Measurements from ENCODE around the gene C19orf47.
"Not testable (repeated sequence)": the region's sequence is repeated elsewhere in the genome, so short reads cannot be mapped to it uniquely, and the experiment has no call there.

Gene C19orf47

DNA sequence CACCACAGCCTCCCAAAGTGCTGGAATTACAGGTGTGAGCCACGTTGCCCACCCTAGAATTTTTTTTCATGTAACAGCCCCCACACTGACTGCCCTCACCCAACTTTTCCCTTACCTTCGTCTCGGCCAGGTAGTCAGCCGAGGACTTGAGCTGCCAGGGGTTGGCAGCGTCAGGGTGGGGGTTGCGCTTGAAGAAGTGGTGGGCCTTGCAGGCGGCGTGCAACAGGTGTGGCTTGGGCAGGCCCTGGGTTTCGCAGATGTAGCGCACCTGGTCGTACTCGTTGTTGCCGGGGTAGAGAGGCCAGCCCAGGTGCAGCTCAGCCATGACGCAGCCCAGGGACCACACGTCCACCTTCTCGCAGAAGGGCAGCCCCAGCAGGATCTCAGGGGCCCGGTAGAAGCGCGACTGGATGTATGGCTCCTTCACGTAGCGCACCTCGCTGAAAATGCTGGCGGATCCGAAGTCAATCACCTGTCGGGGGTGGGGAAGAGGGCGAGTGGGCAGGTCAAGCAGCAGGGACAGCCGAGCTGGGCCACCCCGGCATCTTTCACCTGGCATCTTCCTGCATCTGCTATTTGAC is 35.6 kb upstream of the C19orf47 start:
- Mint-ChIP-seq H3K27me3 (no peaks in the 10 kb centered on the region), H3K27ac (no peak overlapping the region), H3K4me1 (ENCODE audit: low read depth) (no peaks in the 10 kb centered on the region), H3K9me3 (no peaks in the 10 kb centered on the region), H3K4me3 (no peak overlapping the region), H3K36me3 (ENCODE audit: low read depth) (no peaks in the 10 kb centered on the region)
- DNase-seq, result no peak

DNA sequence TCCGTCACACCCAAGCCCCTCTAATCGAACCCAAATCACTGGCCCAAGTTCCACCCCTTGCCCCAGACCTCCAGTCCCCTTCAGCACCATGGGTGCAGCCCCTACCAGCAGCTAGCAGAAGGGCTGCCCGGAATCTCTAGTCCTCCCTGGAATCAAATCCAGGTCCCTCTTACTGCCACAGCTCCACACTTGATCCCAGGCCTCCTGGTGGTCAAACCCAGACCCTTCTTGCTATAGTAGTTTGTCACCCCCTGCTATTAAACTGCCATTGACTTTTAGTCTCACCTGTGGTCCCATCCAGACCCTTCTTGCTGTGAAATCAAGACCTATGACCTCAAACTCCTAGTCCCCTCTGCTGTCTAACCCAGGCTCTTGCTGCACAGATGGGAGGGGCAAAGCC is 33.1 kb upstream of the C19orf47 start:
- no peak overlapping the region for H3K4me3 Mint-ChIP-seq
- peaks cover 4% of the 10 kb centered on the region for H3K36me3 Mint-ChIP-seq (ENCODE audit: low read depth)
- H3K27me3 Mint-ChIP-seq, result no peaks in the 10 kb centered on the region
- no peak for DNase-seq
- H3K9me3 Mint-ChIP-seq, result no peaks in the 10 kb centered on the region
- H3K4me1 Mint-ChIP-seq (ENCODE audit: low read depth), result no peaks in the 10 kb centered on the region
- H3K27ac Mint-ChIP-seq, result no peak overlapping the region

DNA sequence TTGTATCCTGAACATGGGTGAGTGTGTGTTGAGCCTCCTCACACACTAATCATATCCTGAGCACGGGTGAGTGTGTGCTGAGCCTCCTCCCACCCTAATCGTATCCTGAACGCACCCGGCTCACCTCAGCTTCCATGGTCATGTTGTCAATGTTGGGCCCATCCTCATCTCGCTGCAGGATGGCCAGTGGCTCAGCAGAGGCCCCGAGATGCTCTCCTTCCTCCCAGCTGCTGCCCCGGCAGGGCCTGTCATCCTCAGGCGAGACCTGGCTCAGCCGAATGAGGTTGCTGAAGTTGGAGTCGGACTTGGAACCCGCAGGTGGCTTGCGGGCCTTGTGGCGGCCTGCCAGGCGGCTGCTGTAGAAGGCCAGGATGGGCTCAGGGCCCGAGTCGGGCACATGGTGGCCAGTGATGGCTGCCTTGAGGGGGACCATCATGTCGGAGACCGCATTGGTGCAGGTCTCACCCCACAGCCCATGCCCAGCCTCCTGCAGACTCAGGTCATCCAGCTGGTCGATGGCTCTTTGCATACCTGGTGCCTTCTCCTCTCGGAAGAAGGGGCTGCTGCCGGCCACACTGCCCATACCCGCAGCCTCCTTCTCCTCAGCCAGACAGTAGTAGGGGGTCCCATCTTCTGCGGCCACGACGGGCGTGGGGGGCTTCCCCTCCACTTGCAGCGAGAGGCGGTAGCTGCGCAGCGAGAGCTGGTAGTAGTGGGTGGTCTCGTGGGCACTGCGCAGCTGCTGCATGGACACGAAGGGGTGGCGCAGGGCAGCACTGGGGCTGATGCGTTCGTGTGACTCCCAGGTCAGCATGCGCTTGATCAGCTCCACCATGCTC is 32.2 kb upstream of the C19orf47 start:
- H3K27me3 Mint-ChIP-seq, result no peaks in the 10 kb centered on the region
- H3K27ac Mint-ChIP-seq, result no peak overlapping the region
- DNase-seq, result no peak
- H3K36me3 Mint-ChIP-seq (ENCODE audit: low read depth), result peaks cover 6% of the 10 kb centered on the region
- no peaks in the 10 kb centered on the region for H3K4me1 Mint-ChIP-seq (ENCODE audit: low read depth)
- H3K4me3 Mint-ChIP-seq, result no peak overlapping the region
- H3K9me3 Mint-ChIP-seq, result no peaks in the 10 kb centered on the region

DNA sequence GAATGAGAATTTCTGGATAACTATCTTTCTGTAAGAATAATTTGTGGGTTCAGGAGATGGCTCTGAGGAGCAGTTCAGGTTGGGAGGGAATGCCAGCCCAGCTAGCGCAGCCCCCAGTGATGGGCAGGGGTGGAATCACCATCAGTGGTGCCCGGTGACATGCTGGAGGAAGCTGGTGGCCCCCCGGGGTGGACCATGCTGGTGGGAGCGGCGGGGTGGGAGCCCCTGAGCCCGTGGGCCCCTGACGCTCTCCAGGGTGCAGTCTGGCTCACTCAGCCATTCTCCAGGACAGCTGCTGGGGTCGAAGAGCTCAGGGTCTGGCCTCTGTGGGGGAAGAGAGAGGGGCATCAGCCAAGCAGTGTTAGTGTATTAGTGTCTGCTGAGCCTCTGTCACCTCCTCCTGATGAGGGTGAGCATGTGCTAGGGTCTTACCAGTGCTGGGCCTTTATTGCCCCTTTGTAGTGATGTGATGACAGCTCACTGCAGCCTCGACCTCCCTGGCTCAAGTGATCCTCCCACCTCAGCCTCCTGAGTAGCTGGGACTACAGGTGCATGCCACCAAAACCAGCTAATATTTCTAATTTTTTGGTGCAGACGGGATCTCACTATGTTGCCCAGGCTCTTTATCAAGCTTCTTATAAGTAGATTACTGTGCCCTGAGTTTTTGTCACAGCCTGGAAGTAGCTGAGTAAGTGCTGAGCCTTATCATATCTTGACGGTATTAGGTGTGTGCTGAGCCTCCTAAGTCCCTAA is 31.4 kb upstream of the C19orf47 start:
- Mint-ChIP-seq H3K4me3 (no peak overlapping the region), H3K9me3 (no peaks in the 10 kb centered on the region), H3K27ac (peak overlapping the region; percentile 47), H3K36me3 (ENCODE audit: low read depth) (peaks cover 7% of the 10 kb centered on the region), H3K4me1 (ENCODE audit: low read depth) (peaks cover under 1% of the 10 kb centered on the region), H3K27me3 (no peaks in the 10 kb centered on the region)
- no peak for DNase-seq

DNA sequence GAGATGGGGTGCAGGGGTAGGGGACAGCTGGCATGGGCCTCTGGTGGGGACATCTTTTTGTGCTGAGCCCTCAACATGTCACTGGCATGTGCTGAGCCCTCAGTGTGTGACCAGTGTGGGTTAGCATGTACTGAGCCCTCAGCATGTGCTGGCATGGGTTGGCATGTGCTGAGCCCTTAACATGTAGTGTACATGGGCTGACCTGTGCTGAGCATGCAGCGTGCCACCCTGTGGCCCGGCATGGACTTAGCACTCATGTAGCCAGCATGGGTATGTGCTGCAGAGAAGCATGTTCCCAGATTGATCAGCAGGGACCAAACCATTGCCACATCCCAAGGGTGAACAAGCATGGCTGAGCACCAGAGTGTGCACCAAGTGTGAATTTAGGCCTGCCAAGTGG is 30.3 kb upstream of the C19orf47 start:
- no peak overlapping the region for H3K4me3 Mint-ChIP-seq
- no peak overlapping the region for H3K27ac Mint-ChIP-seq
- no peaks in the 10 kb centered on the region for H3K27me3 Mint-ChIP-seq
- DNase-seq, result no peak
- peaks cover 12% of the 10 kb centered on the region for H3K36me3 Mint-ChIP-seq (ENCODE audit: low read depth)
- peaks cover 6% of the 10 kb centered on the region for H3K4me1 Mint-ChIP-seq (ENCODE audit: low read depth)
- H3K9me3 Mint-ChIP-seq, result no peaks in the 10 kb centered on the region

DNA sequence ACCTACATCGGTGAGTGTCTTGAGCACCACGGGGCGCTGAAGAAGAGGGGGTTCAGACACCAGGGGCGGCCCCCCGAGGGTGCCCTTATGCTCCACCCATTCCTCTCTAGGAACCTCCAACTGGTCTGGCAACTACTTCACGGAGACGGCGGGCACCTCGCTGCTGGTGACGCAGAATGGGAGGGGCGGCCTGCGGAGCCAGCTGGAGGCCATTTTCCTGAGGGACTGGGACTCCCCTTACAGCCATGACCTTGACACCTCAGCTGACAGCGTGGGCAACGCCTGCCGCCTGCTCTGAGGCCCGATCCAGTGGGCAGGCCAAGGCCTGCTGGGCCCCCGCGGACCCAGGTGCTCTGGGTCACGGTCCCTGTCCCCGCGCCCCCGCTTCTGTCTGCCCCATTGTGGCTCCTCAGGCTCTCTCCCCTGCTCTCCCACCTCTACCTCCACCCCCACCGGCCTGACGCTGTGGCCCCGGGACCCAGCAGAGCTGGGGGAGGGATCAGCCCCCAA is 29.7 kb upstream of the C19orf47 start:
- Mint-ChIP-seq H3K27me3 (no peaks in the 10 kb centered on the region), H3K4me3 (no peak overlapping the region), H3K36me3 (ENCODE audit: low read depth) (peaks cover 14% of the 10 kb centered on the region), H3K4me1 (ENCODE audit: low read depth) (peaks cover 6% of the 10 kb centered on the region), H3K9me3 (no peaks in the 10 kb centered on the region), H3K27ac (no peak overlapping the region)
- DNase-seq, result no peak

DNA sequence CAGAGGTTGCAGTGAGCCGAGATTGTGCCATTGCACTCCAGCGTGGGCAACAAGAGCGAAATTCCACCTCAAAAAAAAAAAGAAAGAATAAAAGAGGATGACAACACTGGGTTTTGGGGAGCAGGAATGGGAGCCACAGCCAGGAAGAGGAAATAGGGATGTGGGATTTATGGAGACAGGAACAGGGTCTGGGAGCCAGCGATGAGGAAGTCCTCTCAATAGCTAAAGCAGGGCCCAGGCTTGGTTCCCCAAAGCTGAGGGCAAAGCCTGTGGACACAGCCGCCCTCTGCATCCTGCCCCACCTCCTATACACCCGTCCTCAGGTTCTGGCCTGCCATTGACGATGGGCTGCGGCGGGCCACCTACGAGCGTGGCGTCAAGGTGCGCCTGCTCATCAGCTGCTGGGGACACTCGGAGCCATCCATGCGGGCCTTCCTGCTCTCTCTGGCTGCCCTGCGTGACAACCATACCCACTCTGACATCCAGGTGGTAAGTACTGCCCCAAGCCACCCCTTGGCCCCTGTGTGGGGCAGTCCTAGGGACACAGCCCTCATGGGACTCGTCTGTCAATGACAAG is 28.2 kb upstream of the C19orf47 start:
- no peaks in the 10 kb centered on the region for H3K27me3 Mint-ChIP-seq
- H3K36me3 Mint-ChIP-seq (ENCODE audit: low read depth), result peaks cover 26% of the 10 kb centered on the region
- peaks cover 6% of the 10 kb centered on the region for H3K4me1 Mint-ChIP-seq (ENCODE audit: low read depth)
- H3K4me3 Mint-ChIP-seq, result no peak overlapping the region
- no peaks in the 10 kb centered on the region for H3K9me3 Mint-ChIP-seq
- no peak for DNase-seq
- H3K27ac Mint-ChIP-seq, result no peak overlapping the region

DNA sequence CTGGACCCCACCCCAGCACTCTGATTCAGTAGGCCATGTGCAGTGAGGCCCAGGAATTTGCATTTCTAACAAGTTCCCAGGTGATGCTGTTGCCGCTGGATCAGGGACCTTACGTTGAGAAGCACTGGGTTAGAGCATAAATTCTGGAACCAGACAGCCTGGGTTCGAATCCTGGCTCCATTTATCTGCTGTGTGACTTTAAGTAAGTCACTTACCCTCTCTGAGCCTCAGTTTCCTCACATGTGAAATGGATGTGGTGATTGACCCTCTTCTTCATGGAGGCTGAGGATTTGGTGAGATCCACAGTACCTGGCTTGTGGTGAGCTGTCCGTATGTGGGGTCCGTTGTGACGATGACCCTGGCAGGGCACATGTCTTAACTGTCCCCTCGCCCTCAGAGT is 25.9 kb upstream of the C19orf47 start:
- Mint-ChIP-seq H3K36me3 (ENCODE audit: low read depth) (peaks cover 35% of the 10 kb centered on the region), H3K27ac (peak overlapping the region; percentile 2), H3K27me3 (no peaks in the 10 kb centered on the region)

DNA sequence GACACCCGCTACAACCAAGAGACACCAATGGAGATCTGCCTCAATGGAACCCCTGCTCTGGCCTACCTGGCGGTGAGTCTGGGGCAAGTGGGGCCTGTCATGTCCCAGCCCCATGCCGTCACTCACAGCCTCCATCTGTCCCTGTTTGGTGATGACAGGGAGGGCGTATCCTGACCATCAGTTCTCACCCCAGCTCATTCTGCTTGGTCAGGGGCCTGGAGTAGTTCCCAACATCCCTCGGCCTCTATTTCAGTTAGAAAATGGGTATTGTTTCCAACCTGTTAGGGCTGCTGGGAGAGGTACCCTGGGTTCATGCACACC is 23.6 kb upstream of the C19orf47 start:
- peaks cover 6% of the 10 kb centered on the region for H3K4me1 Mint-ChIP-seq (ENCODE audit: low read depth)
- no peak overlapping the region for H3K27ac Mint-ChIP-seq
- H3K9me3 Mint-ChIP-seq, result no peaks in the 10 kb centered on the region
- H3K27me3 Mint-ChIP-seq, result no peaks in the 10 kb centered on the region
- H3K36me3 Mint-ChIP-seq (ENCODE audit: low read depth), result peaks cover 45% of the 10 kb centered on the region
- no peak for DNase-seq
- no peak overlapping the region for H3K4me3 Mint-ChIP-seq

More for the DNA sequence above, 25.9 kb upstream of the C19orf47 start:
- H3K9me3 Mint-ChIP-seq, result no peaks in the 10 kb centered on the region
- H3K4me1 Mint-ChIP-seq (ENCODE audit: low read depth), result peaks cover 6% of the 10 kb centered on the region
- H3K4me3 Mint-ChIP-seq, result no peak overlapping the region
- no peak for DNase-seq

DNA sequence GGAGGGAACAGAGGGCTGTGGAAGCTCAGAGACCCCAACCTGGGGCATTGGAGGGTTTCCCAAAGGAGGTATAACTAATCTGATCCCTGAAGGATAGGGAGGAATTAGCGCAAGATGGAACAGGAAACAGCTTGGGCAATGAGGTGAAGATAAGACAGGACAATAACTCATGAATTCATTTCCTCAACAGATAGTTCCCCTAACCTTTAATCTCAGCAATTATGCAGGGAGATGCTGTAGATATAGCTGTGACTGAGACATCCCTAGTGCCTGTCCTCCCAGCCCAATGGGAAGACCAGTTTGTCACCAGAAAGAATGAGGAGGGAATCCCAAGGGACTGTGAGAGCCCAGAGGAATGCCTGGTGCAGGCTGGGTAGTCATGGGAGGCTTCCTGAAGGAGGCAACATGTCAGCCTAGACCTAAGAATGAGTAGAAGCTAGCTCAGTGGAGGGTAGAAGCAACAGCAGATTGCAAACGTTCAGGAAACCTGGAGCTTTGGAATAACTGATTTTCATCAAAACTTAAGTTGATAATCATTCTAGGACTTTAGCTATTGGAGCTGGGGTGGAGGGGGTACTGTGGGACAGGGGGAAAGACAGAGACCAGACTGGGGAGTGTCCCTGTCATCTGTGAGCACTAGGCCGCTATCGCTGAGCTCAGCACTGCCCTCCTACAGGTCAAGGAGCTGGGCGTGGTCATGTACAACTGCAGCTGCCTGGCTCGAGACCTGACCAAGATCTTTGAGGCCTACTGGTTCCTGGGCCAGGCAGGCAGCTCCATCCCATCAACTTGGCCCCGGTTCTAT is 23.0 kb upstream of the C19orf47 start:
- Mint-ChIP-seq H3K4me3 (no peak overlapping the region), H3K27me3 (no peaks in the 10 kb centered on the region), H3K36me3 (ENCODE audit: low read depth) (peaks cover 46% of the 10 kb centered on the region), H3K9me3 (no peaks in the 10 kb centered on the region), H3K27ac (no peak overlapping the region), H3K4me1 (ENCODE audit: low read depth) (peaks cover 6% of the 10 kb centered on the region)
- DNase-seq, result no peak

DNA sequence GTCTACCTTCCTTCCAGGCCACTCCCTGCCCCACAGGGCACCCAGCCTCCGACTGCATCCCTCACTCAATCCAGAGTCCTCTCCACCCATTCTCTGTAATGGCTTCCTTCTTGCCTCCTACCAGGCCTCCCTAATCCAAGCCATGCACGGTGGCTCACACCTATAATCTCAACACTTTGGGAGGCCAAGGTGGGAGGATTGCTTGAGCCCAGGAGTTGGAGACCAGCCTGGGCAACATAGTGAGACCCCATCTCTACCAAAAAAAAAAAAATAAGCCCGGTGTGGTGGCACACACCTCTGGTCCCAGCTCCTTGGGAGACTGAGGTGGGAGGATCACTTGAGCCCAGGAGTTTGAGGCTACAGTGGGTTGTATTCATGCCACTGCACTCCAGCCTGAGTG is 22.1 kb upstream of the C19orf47 start:
- not testable (repeated sequence) for H3K27me3 Mint-ChIP-seq; H3K4me1 Mint-ChIP-seq (ENCODE audit: low read depth); H3K27ac Mint-ChIP-seq; H3K9me3 Mint-ChIP-seq; H3K4me3 Mint-ChIP-seq; DNase-seq
- H3K36me3 Mint-ChIP-seq (ENCODE audit: low read depth), result peaks cover 44% of the 10 kb centered on the region

DNA sequence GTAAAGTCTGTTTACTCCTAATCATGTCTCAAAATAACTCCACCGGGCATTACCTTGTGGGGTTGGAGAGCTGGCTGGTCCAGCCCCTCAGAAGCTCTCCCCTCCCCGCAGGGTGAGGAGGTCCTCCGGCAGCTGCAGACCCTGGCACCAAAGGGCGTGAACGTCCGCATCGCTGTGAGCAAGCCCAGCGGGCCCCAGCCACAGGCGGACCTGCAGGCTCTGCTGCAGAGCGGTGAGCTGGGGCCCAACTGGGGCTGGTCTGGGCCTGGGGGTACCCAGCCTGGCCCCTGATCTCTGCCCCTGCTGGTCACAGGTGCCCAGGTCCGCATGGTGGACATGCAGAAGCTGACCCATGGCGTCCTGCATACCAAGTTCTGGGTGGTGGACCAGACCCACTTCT is 21.6 kb upstream of the C19orf47 start:
- H3K36me3 Mint-ChIP-seq (ENCODE audit: low read depth), result peaks cover 44% of the 10 kb centered on the region
- H3K9me3 Mint-ChIP-seq, result no peaks in the 10 kb centered on the region
- H3K4me3 Mint-ChIP-seq, result no peak overlapping the region
- no peak for DNase-seq
- peaks cover 12% of the 10 kb centered on the region for H3K4me1 Mint-ChIP-seq (ENCODE audit: low read depth)
- H3K27ac Mint-ChIP-seq, result no peak overlapping the region
- H3K27me3 Mint-ChIP-seq, result no peaks in the 10 kb centered on the region

DNA sequence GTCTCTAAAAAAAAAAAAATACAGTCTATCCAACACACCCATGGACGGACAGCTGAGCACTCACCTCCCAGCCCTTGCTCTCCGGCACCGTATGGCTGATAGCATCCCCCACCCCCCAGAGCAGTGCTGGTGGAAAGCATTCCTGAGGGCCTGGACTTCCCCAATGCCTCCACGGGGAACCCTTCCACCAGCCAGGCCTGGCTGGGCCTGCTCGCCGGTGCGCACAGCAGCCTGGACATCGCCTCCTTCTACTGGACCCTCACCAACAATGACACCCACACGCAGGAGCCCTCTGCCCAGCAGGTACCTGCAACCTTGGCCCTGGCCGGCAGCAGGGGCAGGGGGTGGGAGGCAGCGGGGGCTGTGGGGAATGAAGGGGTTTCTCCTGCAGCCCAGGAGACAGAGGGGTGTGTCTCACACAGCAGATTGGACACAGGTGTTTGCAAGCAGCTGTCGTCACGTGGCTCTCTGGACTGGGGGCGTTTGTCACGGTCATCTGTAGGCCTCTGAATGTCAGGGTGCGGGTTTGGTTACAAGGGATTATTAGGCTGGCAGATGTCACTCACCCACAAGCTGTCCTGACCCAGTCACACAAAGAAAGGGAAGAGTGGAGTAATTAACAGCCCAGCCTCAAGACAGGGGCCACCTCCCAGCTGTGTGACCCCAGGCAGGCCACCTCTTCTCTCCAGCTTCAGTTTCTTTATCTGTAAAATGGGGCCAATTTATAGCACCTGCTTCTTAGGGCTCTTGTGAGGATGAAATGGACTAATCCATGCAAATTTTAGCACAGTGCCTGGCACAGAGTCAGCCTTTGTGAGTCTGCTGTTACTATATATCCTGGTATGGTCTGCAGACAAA is 19.6 kb upstream of the C19orf47 start:
- peaks cover 35% of the 10 kb centered on the region for H3K36me3 Mint-ChIP-seq (ENCODE audit: low read depth)
- no peak overlapping the region for H3K4me3 Mint-ChIP-seq
- no peak for DNase-seq
- no peaks in the 10 kb centered on the region for H3K9me3 Mint-ChIP-seq
- no peak overlapping the region for H3K27ac Mint-ChIP-seq
- H3K27me3 Mint-ChIP-seq, result no peaks in the 10 kb centered on the region
- H3K4me1 Mint-ChIP-seq (ENCODE audit: low read depth), result peaks cover 14% of the 10 kb centered on the region

Data from activated T-cell treated with anti-CD3 and anti-CD28 coated beads, Interleukin-2, amount 50 U/mL, for 24 hours (primary cell).